Stomach (tissue), 9 donors: Measurements from ENCODE around the gene PRDM5. TPM values are rescaled to one million over a fixed set of nuclear protein-coding genes. Genes with fewer than 3 reads are reported as not detected.
"Not testable (repeated sequence)": the region's sequence is repeated elsewhere in the genome, so short reads cannot be mapped to it uniquely, and the experiment has no call there.

Experiments
- DNase-seq, 2 donors: peaks; one replicate each; pipeline versions ENCODE4 v3.0.0 to v3.0.0-alpha.2; 2013 to 2019
- H3K27ac ChIP-seq, 5 donors: fragments of 200-600 bp in 4 of 5; sonication (generic) in 4 of 5; one replicate each; pipeline ENCODE4 v1.5.1; 2013 to 2019; ENCODE audit warnings: mild to moderate bottlenecking in 1 of 5, moderate library complexity in 1 of 5
- H3K27me3 ChIP-seq, 3 donors: fragments of 200-600 bp; sonication (generic); one replicate each; pipeline ENCODE4 v1.5.1; 2017 to 2019; ENCODE audit warnings: mixed run types in 1 of 3
- H3K36me3 ChIP-seq, 4 donors: fragments of 200-600 bp; sonication (generic); 1 replicate in 3 of 4; 2 replicates in 1 of 4; pipeline ENCODE4 v1.5.1; 2016 to 2019
- H3K4me1 ChIP-seq, 4 donors: fragments of 200-600 bp; sonication (generic); one replicate each; pipeline ENCODE4 v1.5.1; 2016 to 2019
- H3K4me3 ChIP-seq, 4 donors: fragments of 200-600 bp; sonication (generic) in 3 of 4; one replicate each; pipeline ENCODE4 v1.5.1; 2016 to 2019; ENCODE audit warnings: mild to moderate bottlenecking in 1 of 4
- H3K9me3 ChIP-seq, 4 donors: fragments of 200-600 bp; sonication (generic); one replicate each; pipeline ENCODE4 v1.5.1; 2016 to 2019
- EP300 ChIP-seq: sonication (generic); formaldehyde crosslinking; IDR thresholded peaks from one replicate; pipeline ENCODE4 v1.6.1; 2017; ENCODE audit warnings: antibody characterized with exemption
- POLR2A ChIP-seq, 4 donors: fragments of 450-650 bp; IDR thresholded peaks; one replicate each; pipeline ENCODE4 v1.6.1; 2016; ENCODE audit warnings: antibody characterized with exemption in 4 of 4, control low read depth in 2 of 4, mild to moderate bottlenecking in 1 of 4, moderate library complexity in 1 of 4
- POLR2AphosphoS5 ChIP-seq, 3 donors: sonication (generic); formaldehyde crosslinking; IDR thresholded peaks; one replicate each; pipeline ENCODE4 v1.6.1; 2016; ENCODE audit warnings: antibody characterized with exemption in 3 of 3
- WGBS, 5 donors: extraction: QIAGEN DNeasy Blood & Tissue Kit in 3 of 5; methylation state at CpG; one replicate each; pipeline versions ENCODE4 v1.1.5 to v1.1.7; 2013 to 2018; 5-methylcytosine and 5-hydroxymethylcytosine counted together
- intact Hi-C: fragments of 100-400 bp; cut with DNase I; formaldehyde crosslinking; loops from one replicate; pipeline ENCODE4 v1.15.1; 2023; ENCODE audit warnings: low total_unique reads
- polyA plus RNA-seq, 3 donors: library from polyadenylated mRNA; stranded (reverse); fragments of 200-250 nt; gene quantifications; one replicate each; pipeline ENCODE4 v1.2.3, GENCODE V29; 2013
- total RNA-seq, 5 donors: library from RNA; depleted of rRNA; stranded (reverse); fragments of >200 nt; gene quantifications; one replicate each; pipeline versions ENCODE4 v1.1.0 to v1.2.3, GENCODE V29; 2014 to 2016
- TF ChIP-seq, protein P1 (sequence below), 7 experiments: fragments of 450-650 bp in 4 of 7; fragments of 200-600 bp in 3 of 7; sonication (generic) in 3 of 7; IDR thresholded peaks; one replicate each; pipeline ENCODE4 v1.5.1; 2016 to 2019; ENCODE audit warnings: antibody characterized with exemption in 7 of 7, control low read depth in 2 of 7, mild to moderate bottlenecking in 1 of 7
- donor health status: healthy with polysubstance abuse.
- donor health status: Bipolar disorder and iron deficiency.
- donor health status: healthy.

PRDM5 gene
- total and polyA plus RNA-seq, 8 donors, result 1.5 to 64.7 (median 10.7) TPM

DNA sequence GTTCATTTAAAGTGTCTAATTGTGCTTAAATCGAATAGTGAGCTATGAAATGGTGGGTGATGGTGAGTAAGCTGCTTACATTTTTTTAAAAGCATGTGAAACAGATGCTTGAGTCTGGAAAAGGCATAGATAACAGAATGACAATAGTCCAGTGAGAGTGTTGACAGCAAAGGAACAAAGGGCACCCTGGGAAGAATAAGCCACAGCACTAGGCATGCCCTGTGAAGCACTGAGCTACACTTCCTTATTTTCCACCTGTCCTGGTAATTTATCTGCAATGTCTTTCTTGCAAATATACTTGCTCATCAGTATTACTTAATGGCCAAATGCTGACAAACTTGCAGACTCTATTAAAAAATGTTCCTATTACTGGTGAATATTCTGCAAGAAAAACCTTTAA, 168.7 kb downstream of the PRDM5 start:
- 70 to 83% (median 74%) methylated on average over 1 of the region's 1 CpG for WGBS, 5 donors

DNA sequence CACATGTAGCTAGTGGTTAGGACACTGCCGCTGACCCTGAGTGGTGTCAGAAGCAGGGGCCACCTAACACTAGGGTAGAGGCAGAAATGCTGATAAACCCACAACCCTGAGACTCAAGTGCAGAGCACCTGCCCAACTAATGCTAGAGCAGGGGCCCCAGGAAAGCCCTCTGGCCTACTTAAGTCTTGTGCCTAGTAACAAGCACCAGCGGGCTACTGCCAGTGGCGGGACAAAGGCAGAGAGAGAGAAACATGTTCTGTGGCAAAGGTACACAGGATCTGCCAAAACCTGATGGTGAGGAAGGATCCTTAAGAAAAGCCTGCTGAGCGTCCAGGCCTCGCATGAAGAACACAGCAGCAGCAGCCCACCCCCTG, 172.4 kb downstream of the PRDM5 start:
- intact Hi-C loops, result no loop called here
- DNase-seq, result no peak
- no peak overlapping the region for H3K4me3 ChIP-seq
- no peaks in the 10 kb centered on the region for H3K27me3 ChIP-seq
- 95 to 99% (median 98%) methylated on average over 5 of the region's 5 CpGs for WGBS, 5 donors
- peak overlapping the region in 1 of 5 donors; percentile 50 for H3K27ac ChIP-seq
- H3K9me3 ChIP-seq, result peaks cover 0 to 11% (median 5%) of the 10 kb centered on the region in 4 donors
- no peaks in the 10 kb centered on the region for H3K4me1 ChIP-seq
- peaks cover 0 to 42% (median 2%) of the 10 kb centered on the region in 4 donors for H3K36me3 ChIP-seq
- TF ChIP-seq, protein P1, sequence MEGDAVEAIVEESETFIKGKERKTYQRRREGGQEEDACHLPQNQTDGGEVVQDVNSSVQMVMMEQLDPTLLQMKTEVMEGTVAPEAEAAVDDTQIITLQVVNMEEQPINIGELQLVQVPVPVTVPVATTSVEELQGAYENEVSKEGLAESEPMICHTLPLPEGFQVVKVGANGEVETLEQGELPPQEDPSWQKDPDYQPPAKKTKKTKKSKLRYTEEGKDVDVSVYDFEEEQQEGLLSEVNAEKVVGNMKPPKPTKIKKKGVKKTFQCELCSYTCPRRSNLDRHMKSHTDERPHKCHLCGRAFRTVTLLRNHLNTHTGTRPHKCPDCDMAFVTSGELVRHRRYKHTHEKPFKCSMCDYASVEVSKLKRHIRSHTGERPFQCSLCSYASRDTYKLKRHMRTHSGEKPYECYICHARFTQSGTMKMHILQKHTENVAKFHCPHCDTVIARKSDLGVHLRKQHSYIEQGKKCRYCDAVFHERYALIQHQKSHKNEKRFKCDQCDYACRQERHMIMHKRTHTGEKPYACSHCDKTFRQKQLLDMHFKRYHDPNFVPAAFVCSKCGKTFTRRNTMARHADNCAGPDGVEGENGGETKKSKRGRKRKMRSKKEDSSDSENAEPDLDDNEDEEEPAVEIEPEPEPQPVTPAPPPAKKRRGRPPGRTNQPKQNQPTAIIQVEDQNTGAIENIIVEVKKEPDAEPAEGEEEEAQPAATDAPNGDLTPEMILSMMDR (IDR thresholded peaks at IDR 0.05), result no peak
- TF ChIP-seq POLR2AphosphoS5 (IDR thresholded peaks at IDR 0.05), result no peak
- TF ChIP-seq POLR2A (IDR thresholded peaks at IDR 0.05), result no peak
- TF ChIP-seq EP300, result no peak

More for the DNA sequence above, 168.7 kb downstream of the PRDM5 start:
- intact Hi-C loops, result no loop called here
- H3K4me1 ChIP-seq, result no peaks in the 10 kb centered on the region
- no peaks in the 10 kb centered on the region for H3K27me3 ChIP-seq
- no peak overlapping the region for H3K27ac ChIP-seq
- peaks cover 0 to 32% (median 2%) of the 10 kb centered on the region in 4 donors for H3K36me3 ChIP-seq
- DNase-seq, result peak in 1 of 2 donors; percentile 10
- no peak overlapping the region for H3K4me3 ChIP-seq
- TF ChIP-seq POLR2A (IDR thresholded peaks at IDR 0.05) (no peak), POLR2AphosphoS5 (IDR thresholded peaks at IDR 0.05) (no peak), EP300 (no peak)
- TF ChIP-seq, protein P1 (IDR thresholded peaks at IDR 0.05), result no peak
- peaks cover 0 to 11% (median 5%) of the 10 kb centered on the region in 4 donors for H3K9me3 ChIP-seq

DNA sequence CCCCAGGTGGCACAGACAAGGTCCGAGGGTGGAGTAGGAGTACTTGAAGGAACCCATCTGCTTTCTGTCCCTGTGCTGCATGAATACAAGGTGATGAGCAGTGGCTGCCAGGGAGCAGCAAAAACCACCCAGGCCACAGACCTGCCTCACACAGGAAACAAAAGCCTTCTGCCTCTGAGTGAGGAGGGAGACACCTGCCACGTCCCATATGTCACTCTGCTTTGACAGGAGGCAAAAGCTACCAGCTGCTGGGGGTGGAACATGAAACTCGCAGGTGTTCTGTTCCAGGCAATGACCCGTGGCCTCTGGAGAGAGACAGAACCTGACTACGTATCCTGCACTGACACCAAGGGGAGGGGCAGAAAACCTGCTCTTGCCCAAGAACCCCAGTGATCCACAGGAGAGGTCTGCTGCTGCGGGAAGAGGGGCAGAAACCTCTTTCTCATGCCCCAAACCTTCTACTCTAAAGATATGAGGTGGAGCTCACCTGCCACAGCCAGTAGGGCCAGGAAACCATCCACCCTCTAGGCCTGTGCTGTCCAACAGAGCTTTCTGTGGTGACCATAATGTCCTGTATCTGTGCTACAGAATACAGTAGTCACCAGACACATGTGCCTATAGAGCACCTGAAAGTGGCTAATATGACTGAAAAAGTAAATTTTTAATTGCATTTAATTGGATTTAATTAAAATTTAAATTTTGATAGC, 172.9 kb downstream of the PRDM5 start:
- Histone ChIP-seq H3K9me3 (peaks cover 0 to 11% (median 5%) of the 10 kb centered on the region in 4 donors), H3K4me1 (no peaks in the 10 kb centered on the region), H3K36me3 (peaks cover 0 to 42% (median 2%) of the 10 kb centered on the region in 4 donors), H3K27ac (peak overlapping the region in 1 of 5 donors; percentile 50), H3K27me3 (no peaks in the 10 kb centered on the region), H3K4me3 (no peak overlapping the region)
- TF ChIP-seq POLR2A (IDR thresholded peaks at IDR 0.05) (no peak), EP300 (no peak), POLR2AphosphoS5 (IDR thresholded peaks at IDR 0.05) (no peak)
- TF ChIP-seq, protein P1 (IDR thresholded peaks at IDR 0.05), result no peak
- DNase-seq, result peak; percentile 28 to 36
- 70 to 89% (median 79%) methylated on average over 6 of the region's 6 CpGs for WGBS, 5 donors
- intact Hi-C loops, result no loop called here

DNA sequence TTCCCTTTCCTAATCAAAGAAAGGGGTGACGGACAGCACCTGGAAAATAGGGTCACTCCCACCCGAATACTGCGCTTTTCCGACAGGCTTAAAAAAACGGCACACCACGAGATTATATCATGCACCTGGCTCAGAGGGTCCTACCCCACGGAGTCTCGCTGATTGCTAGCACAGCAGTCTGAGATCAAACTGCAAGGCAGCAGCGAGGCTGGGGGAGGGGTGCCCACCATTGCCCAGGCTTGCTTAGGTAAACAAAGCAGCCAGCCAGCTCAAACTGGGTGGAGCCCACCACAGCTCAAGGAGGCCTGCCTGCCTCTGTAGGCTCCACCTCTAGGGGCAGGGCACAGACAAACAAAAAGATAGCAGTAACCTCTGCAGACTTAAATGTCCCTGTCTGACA, 180.9 kb downstream of the PRDM5 start:
- H3K27ac ChIP-seq, result not testable (repeated sequence)
- WGBS, 5 donors, result 70 to 92% (median 76%) methylated on average over 8 to 9 of the region's 9 CpGs

DNA sequence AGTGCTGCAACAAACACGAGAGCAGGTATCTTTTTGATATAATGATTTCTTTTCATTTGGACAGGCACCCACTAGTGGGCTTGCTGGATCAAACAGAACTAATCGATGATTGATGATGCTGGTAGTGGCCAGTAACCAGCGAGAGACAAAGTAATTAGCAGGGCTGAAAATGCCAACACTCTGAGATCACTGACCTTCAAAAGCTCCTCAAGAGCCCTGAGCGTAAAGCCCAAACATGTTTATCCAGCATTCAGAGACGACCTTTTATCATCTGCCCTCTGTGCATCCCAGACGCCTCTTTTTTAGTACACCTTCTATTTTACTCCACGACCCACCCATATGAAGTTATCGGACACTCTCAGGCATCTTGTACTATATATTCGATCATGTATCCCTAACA, 186.2 kb downstream of the PRDM5 start:
- Histone ChIP-seq H3K4me1 (no peaks in the 10 kb centered on the region), H3K27me3 (no peaks in the 10 kb centered on the region), H3K9me3 (no peaks in the 10 kb centered on the region), H3K4me3 (no peak overlapping the region), H3K27ac (no peak overlapping the region), H3K36me3 (no peaks in the 10 kb centered on the region)
- WGBS, 5 donors, result 89 to 93% (median 92%) methylated on average over 9 of the region's 9 CpGs
- TF ChIP-seq EP300, result no peak
- TF ChIP-seq POLR2AphosphoS5 (IDR thresholded peaks at IDR 0.05), result no peak
- TF ChIP-seq POLR2A (IDR thresholded peaks at IDR 0.05), result no peak
- TF ChIP-seq, protein P1 (IDR thresholded peaks at IDR 0.05), result no peak
- intact Hi-C loops, result no loop called here
- no peak for DNase-seq

More for the DNA sequence above, 180.9 kb downstream of the PRDM5 start:
- intact Hi-C loops, H3K9me3 ChIP-seq, H3K4me3 ChIP-seq, H3K4me1 ChIP-seq, H3K27me3 ChIP-seq, H3K36me3 ChIP-seq, DNase-seq: not testable (repeated sequence)
